ENCODE results near the gene CXCR2. TPM values are rescaled to one million over a fixed set of nuclear protein-coding genes. Genes with fewer than 3 reads are reported as not detected.
A peak's percentile ranks its signal among the peaks of the same experiment; 100 is the strongest.

CXCR2 gene
- total RNA-seq, 3 donors from 2014 or later, result 0.35 to 1.1 TPM; not detected in 1

- TF ChIP-seq CTCF (IDR thresholded peaks at IDR 0.05), result no peak
- intact Hi-C loops (cut with DNase I, micrococcal nuclease), result no loop called here
- no peak for DNase-seq
- H3K9me3 ChIP-seq, result no peaks in the 10 kb centered on the region
- no peaks in the 10 kb centered on the region for H3K4me1 ChIP-seq (ENCODE audit: low read depth)
- ATAC-seq, result no peak
- H3K4me3 ChIP-seq, result no peak overlapping the region
- H3K36me3 ChIP-seq (ENCODE audit: low read depth), result no peaks in the 10 kb centered on the region
Observed at GRCh38 chr2:218127929-218128455, 2.2 kb downstream of the CXCR2 start.

- intact Hi-C loops (cut with DNase I, micrococcal nuclease), result no loop called here
- ATAC-seq, result peak; percentile 54
- Histone ChIP-seq H3K9me3 (no peaks in the 10 kb centered on the region), H3K4me3 (no peak overlapping the region), H3K4me1 (ENCODE audit: low read depth) (no peaks in the 10 kb centered on the region), H3K36me3 (ENCODE audit: low read depth) (no peaks in the 10 kb centered on the region)
- no peak for DNase-seq
- no peak for TF ChIP-seq CTCF (IDR thresholded peaks at IDR 0.05)
Observed at GRCh38 chr2:218128781-218129457, 3.1 kb downstream of the CXCR2 start.

- H3K36me3 ChIP-seq (ENCODE audit: low read depth), result no peaks in the 10 kb centered on the region
- H3K9me3 ChIP-seq, result no peaks in the 10 kb centered on the region
- no peak for ATAC-seq
- TF ChIP-seq CTCF (IDR thresholded peaks at IDR 0.05), result no peak
- H3K4me1 ChIP-seq (ENCODE audit: low read depth), result no peaks in the 10 kb centered on the region
- DNase-seq, result no peak
- intact Hi-C loops (cut with DNase I, micrococcal nuclease), result no loop called here
- no peak overlapping the region for H3K4me3 ChIP-seq
Observed at GRCh38 chr2:218129458-218130135, 3.8 kb downstream of the CXCR2 start.

GRCh38 chr2:218130377-218130776 is 4.5 kb downstream of the CXCR2 start:
- Histone ChIP-seq H3K36me3 (ENCODE audit: low read depth) (no peaks in the 10 kb centered on the region), H3K9me3 (no peaks in the 10 kb centered on the region), H3K4me1 (ENCODE audit: low read depth) (no peaks in the 10 kb centered on the region), H3K4me3 (no peak overlapping the region)
- no peak for ATAC-seq
- intact Hi-C loops (cut with DNase I, micrococcal nuclease), result no loop called here
- DNase-seq, result no peak
- TF ChIP-seq CTCF (IDR thresholded peaks at IDR 0.05), result no peak

GRCh38 chr2:218130822-218131221 is 5.0 kb downstream of the CXCR2 start:
- H3K9me3 ChIP-seq, result no peaks in the 10 kb centered on the region
- H3K4me1 ChIP-seq (ENCODE audit: low read depth), result no peaks in the 10 kb centered on the region
- no peaks in the 10 kb centered on the region for H3K36me3 ChIP-seq (ENCODE audit: low read depth)
- TF ChIP-seq CTCF (IDR thresholded peaks at IDR 0.05), result no peak
- DNase-seq, result no peak
- no peak overlapping the region for H3K4me3 ChIP-seq
- ATAC-seq, result no peak
- intact Hi-C loops (cut with DNase I, micrococcal nuclease), result no loop called here

All from mucosa of descending colon (tissue), 3 donors.